HG03521 (cell line): Measurements from ENCODE around the gene ARHGAP6.
"Not testable (repeated sequence)": the region's sequence is repeated elsewhere in the genome, so short reads cannot be mapped to it uniquely, and the experiment has no call there.

Experiments
- ATAC-seq: cut with Tn5 transposase; IDR thresholded peaks from one replicate; pipeline ENCODE4 v1.9.1; 2021; ENCODE audit warnings: mild to moderate bottlenecking, moderate library complexity; ENCODE audit not compliant: unreplicated experiment

The ARHGAP6 gene

DNA sequence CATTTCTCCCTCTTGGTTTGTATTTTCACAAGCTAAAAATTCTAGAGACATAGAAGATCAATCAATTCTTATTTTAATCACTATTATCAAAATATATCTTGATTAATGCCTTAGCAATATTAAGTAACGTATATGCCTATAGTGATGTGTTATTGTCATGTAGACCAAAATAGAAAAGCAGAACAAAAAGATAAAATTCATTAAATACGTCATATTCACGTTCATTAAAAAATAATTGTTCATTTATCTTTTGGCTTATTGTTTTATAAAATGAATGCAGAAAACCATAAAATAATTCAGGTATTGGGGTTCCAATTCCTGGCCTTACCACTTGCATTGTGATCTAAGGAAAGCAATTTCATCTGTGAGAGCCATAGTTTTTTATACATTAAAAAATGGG is 300.3 kb downstream of the ARHGAP6 start:
- ATAC-seq = no peak

DNA sequence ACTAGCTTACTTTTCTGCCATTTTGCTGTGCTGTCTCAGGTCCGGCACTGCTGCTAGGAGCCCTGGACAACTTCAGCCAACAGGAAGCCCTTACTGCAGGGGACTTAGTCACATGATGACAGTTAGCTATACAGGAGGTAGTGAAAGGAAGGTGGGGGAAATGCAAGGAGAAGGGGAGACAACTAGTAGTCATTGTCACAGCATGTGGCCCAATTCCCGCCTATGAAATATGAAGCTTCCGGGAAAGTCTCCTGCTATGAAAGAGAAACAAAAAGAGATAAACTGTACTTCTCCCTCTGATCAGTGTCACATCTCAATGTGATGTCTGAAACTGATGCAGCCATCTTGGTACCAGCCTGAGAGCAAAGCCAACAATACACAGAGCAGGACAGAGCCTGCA is 300.9 kb downstream of the ARHGAP6 start:
- no peak for ATAC-seq

DNA sequence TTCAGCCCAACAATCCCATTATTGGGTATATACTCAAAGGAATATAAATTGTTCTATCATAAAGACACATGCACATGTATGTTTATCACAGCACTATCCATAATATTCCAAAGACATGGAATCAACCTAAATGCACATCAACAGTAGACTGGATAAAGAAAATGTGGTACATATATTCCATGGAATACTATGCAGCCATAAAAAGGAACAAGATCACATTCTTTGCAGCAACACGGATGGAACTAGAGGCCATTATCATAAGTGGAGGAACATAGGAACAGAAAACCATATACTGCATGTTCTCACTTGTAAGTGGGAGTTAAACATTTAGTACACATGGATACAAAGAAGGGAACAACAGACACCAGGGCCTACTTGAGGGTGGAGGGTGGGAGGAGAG is 301.9 kb downstream of the ARHGAP6 start:
- not testable (repeated sequence) for ATAC-seq

DNA sequence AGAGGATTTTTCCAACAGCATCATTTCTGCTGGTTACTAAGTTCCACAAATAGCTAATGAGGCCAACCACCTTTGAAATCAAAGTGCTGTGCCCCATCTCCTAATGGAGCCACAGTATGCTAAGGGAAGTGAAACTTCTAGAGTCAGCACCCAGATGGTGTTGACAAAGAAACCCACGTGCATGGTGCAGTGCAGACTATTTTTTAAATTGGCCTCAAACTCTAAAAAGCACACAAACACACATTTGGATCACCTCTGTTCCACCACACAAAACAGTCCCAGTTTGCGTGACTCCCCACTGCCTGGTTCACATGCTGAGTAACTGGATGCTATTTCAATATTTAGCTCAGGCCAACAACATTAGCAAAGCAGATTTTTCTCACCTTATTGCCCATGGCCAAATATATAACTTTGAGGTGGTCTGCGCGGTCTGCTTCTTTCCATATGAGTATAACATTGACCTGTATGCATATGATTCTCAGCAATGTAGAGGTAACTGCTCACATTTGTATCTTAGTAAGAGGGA is 302.6 kb downstream of the ARHGAP6 start:
- ATAC-seq = peak; percentile 92

DNA sequence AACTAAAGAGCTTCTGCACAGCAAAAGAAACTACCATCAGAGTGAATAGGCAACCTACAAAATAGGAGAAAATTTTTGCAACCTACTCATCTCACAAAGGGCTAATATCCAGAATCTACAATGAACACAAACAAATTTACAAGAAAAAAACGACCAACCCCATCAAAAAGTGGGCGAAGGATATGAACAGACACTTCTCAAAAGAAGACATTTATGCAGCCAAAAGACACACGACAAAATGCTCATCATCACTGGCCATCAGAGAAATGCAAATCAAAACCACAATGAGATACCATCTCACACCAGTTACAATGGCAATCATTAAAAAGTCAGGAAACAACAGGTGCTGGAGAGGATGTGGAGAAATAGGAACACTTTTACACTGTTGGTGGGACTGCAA is 304.1 kb downstream of the ARHGAP6 start:
- ATAC-seq = not testable (repeated sequence)

DNA sequence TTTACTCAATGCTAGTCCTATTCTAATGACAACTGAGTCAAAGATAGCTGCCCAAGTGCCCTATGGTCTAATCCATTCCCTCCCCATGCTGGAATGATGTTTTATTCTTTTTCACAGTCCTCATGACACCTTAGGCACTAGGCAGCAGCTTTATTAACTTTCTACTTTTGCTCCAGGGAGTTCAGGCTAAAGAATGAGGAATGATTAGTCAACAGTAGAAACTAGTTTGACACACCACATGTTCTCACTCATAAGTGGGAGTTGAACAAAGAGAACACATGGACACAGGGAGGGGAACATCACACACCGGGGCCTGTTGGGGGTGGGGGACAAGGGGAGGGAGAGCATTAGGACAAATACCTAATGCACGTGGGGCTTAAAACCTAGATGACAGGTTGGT is 309.8 kb downstream of the ARHGAP6 start:
- ATAC-seq = not testable (repeated sequence)

DNA sequence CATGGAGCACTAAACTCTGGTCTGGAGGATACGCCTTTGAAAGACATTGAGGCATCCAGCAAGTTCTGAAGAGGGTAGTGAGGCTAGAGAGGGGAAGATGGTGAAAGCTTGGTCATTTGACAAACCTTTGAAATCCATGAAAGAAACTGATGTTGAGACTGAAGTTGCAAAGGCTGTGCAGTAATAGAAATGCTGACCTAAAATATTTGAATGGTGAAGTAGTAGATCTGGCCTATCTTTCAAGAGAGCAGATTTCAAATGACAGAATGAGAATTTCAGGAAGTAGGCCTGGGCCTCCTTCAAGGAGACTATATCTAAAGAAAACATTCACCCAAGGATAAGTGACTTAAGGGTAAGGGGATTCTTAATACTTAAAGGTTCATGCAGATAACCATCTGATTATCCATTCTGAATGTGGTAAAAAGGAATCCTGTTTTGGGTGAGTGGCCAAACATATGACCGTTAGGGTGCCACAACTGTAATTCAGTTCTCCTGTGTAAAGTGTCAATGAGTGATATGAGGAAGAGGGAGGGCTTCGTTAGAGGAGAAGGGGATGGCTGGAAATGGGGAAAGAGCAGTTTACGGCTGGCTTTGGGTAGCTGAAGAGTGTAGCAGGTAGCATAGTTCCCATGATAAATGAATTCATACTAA is 310.3 kb downstream of the ARHGAP6 start:
- ATAC-seq = no peak

DNA sequence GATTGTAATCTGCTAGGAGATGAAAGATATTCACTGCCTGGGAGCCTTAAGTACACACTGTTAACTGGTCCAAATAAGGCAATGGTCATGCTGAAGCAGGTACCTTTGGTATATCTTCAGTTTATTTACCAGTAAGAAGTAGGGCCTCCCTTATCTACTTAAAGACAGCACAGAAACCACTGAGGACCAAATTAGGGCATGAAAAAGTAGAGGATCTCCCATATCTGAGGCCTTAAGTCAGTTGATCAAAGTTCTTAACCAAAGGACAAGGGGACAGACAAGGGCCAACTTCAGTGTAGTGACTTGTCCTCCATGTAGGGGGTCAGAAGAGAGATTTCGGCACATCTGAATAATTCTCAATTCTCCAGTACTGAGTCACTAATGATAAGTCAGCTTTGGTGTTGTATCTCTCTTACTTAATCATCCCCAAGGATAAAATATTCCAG is 313.4 kb downstream of the ARHGAP6 start:
- ATAC-seq = no peak

DNA sequence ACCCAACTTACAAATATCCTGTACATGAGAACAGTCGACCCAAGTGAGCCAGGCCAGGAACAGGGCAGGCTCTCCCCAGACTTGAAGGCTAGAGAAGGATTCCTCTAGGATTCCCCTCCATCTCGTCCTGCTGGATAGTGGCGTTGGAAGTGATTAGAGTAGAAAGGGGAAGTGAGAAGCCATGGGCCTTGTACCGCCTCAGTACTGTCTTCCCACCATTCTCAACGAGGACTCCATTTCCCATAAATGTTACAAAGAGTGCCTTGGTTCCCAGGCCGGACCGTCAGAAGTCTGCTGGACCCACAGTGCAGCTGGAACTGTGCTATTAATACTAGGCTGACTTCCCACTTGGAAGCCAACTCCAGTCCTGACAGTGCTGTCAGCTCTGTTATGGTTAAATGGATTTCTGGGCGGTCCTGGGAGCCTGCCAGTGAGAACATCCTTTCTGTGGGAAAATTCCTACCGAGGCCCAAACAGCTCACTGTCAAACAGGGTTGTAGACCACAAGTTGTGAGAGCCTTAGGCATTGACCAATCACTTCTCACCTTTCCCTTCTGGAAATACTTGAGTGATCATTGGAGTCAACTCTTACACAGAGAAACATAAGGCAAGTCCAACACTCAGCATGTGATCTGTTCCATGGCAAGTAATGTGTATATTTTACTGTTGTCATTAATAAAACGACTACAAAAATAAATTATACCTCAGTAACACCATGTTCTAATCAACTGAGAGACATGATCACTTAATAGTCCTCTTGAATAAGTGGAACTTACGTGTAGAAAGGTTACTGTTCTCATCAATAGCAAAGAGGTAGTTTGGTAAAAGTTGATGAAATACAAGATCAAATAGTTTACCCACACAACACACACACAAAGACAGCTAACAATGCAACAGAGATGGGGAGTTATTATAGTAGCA is 314.1 kb downstream of the ARHGAP6 start:
- no peak for ATAC-seq

DNA sequence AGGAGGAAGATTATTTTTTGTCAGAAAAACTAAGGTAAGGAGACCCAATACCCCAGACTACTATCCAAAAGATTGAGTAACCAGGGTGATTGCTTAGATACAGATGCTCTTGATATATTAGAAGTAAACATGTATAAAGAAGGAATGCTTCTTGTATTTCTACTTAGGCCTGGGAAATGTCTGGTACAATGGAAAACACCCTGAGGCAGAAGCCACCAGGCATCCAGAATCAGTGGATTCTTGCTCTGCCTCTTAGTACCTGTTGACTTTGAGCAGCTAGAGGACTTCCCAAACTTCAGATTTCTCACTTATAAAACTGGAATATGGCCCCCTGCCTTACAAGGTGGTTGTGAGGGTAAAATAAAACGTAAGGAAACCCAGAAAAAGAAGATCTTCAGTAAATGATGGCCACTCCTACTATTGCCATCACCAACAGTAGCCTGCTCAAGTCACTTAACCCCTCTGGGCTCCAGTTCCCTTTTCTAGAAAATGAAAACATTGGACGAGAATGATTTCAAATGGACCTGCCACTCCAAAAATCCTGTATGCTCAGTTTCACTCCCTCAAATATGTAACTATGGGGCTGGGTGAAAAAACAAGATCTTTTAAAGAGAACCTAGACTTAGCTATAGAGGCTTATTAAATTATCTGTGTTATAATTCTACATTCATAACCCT is 315.9 kb downstream of the ARHGAP6 start:
- no peak for ATAC-seq

DNA sequence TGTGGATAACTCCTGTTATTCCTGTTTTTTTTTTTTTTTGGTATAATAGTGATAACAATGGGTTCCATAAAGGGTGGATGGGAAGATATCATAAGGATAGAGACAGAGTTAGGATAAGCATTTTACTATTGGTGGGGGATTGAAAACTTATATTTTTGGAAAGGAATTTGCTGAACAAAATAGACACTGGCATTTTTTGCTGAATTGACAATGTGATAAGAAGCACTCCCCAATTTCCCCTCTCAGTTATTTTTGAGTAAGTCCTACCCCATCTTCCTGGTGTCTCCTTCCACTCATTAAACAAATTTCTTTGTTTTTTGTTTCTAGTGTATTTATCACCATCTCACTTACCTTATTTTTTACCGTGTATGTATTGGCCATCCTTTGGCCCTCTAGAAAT is 316.7 kb downstream of the ARHGAP6 start:
- no peak for ATAC-seq

DNA sequence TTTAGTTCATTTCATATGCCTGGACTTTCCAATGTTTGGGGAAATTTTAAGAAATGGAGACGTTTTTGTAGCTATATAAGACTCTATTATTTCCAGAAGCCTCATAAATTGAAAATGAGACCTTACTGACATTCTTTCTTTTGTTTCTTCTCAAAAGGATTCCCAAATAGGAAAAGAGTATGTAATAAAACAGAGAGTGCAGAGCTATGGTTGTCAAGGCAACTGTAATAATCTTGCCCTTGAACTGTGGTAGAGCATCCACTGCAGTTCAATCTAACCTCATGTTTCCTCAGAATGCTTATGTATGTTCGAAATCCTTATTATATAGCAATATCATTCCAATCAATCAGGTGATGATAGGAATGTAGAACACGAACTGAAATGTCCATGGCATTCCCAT is 318.4 kb downstream of the ARHGAP6 start:
- ATAC-seq = no peak

DNA sequence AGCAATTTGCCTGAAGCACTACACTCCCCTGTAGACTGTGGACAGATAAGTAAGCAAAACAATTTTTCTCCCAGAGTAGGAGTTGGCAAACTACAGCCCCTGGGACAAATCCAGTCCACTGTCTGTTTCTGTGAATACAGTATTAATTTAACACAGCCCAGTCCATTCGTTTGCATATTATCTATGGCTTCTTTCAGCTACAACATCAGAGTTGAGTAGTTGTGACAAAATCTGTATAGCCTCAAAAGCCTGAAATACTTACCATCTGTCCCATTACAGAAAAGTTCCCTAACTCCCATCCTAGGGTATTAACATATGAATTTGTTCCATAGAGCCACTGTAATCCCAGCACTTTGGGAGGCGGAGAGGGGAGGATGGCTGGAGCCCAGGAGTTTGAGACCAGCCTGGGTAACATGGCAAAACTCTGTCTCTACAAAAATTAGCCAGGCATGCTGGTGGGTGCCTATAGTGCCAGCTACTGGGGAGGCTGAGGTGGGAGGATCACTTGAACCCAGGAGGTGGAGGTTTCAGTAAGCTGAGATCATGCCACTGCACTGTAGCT is 319.5 kb downstream of the ARHGAP6 start:
- ATAC-seq = no peak

DNA sequence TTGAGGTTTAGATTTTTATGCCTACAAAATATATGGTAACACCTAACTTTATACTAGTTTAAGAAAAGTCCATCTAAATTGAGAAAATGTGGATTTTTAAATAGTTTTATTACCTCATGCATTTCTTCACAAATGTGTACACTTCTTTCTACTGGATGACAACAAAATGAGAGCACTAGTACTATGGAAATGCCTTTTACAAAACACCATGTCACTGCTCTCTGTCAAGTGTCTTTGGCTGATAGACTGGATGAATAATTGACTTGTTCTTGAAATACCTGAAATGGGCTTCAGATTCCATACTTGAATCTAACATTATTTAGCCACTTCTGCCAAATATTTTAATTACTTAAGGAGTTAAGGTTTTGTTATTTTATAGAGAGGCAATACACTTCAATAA is 323.0 kb downstream of the ARHGAP6 start:
- ATAC-seq = no peak

DNA sequence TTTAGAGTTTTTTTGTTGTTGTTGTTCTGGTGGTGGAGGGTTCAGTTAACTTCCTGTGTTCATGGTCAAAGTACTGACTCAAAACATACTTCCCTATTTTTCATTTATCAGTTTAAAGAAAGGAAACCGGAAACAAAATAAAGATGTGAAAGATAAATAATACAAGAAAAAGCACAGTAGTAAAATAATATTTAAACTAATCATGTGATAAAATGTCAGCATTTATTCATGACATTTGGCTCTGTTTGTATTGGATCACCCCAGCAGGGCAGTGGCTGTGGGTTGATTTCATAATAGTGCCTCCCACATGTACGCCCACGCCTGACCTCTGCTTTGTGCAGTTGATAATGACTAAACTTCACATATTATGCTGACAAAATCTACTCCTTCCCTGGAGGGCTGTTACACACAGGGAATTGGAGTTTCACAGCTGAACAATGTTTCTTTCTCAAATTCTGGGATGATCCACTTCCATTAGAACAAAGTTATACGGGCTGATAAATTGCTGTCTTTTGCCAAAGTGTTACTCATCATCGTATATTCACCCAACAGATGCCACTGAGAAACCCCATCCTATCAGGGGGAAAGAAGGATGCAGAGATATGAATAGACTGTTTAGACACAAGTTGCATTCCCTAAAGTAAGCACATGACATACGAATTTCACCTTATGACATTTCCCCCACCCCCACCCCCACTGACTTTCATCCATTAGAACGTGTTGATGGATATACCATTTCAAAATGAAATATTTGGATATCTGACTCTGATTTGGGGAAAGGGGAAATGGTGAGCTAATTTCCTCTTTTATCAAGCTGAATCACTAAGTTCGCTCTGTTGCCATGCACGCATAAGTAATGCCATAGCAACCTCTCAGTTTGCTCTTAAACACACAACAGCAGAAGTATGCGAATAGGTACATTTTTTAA is 324.2 kb downstream of the ARHGAP6 start:
- peak; percentile 75 for ATAC-seq

DNA sequence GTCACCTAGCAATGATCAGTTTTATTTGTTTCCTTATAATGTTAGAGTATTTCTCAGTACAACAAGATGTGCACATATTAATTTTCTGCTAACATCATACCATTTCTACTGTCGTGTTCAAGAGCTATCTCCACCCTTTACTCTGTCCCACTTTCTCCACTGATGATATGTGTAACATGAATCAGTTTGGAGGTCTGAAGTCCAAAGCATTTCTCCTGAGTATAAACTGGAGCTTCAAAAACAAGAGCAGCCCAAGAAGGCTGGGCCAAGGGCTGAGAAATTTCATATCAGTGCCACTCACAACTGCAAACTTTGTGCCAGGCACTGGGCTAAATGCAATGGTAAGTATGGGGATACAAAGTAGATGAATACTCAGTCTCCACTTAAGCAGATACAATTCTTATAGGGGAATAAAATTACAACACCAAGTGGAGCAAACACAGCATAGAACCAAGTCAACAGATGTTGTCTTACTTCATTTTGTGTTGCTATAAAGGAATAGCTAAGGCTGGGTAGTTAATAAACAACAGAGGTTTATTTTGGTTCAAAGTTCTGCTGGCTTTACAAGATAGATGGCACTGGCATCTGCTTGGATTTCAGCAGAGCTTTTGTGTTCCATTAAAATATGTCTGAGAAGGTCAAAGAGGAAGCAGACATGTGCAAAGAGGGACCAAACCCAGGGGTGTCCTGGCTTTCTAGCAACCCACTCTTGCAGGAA is 328.3 kb downstream of the ARHGAP6 start:
- ATAC-seq = no peak

DNA sequence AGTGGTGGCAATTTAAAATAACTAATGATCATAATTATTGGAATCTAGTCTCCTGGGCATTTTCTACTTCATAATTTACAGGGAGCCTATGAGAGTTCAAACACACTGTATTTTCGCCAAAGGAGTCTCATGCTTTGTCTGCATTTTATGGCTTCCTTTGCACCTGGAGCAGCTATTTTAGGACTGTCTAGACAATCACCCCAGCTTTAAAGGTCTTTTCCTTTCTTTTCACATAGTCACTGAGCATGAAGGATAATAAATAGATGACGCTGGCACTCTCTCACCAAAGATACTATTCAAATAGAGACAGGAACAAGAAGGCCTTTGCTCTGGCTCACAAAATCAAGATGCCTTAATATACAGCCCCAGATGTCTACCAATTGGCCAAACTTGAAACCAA is 329.5 kb downstream of the ARHGAP6 start:
- no peak for ATAC-seq

DNA sequence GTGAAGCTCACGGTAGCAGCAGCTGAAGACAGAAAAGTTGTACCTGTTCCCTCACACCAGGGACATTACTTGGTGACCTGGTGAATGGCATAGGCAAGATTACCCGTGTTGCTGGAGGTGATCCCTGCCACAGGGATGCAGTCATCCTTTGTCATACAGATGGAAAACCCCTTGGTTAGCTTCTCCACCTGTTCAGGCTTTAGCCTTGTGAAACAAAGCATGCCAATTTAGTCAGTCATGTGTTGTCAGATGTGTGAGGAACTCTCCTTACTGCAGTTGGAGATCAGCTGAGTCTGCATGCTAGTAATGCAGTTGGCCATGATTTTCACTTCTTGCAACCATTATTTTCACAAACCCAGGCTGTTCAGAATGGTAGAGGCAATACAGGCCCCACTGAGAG is 331.6 kb downstream of the ARHGAP6 start:
- no peak for ATAC-seq

DNA sequence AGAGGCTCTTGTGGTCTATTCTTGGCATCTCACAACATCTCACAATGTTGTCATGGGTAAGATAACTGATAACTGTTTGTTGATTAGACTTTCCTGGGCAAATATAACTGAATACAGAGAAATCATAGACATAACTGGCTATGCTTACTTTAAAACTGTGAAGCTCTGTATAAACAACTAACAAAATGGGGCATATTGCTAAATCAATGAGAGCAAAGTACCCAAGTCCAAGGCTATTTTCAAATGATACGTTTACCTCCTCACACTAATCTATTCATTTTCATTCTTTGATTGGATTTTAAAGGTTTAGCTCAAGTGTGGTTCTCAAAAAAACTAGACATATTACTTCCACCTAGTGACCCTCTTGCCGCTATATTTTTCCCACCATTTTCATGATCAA is 333.9 kb downstream of the ARHGAP6 start:
- no peak for ATAC-seq
